Measurements from ENCODE around the gene CTAGE9. TPM values are rescaled to one million over a fixed set of nuclear protein-coding genes. Genes with fewer than 3 reads are reported as not detected.
A peak's percentile ranks its signal among the peaks of the same experiment; 100 is the strongest.

The CTAGE9 gene
- total RNA-seq, 8 experiments from 2014 or later: 0.13 to 0.66 (median 0.14) TPM; not detected in 5

DNA sequence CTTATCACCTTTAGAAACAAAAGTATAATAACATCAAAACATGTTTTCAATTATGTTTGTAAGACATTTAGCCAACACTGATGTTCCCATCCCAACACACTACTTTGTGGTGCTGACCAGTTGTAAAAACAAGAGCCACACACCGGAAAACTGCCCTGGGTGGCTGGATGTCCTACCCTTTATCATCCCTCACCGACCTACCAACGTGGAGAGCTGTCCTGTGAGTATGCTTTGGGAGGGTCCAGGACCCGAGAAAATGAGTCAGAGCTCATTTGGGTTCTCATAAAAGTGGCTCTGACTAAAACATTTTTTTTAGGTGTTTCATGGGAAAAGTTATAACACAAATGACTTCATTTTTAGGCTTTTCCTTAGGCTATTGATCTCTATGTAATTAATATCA lies 29.3 kb upstream of the CTAGE9 start:
- no peak overlapping the region for H3K4me3 ChIP-seq
- 4 to 96% (median 56%) methylated on average over 1 to 4 of the region's 4 CpGs; no CpG with 5 or more reads in 2 of the 10 experiments for WGBS, 10 experiments
- no peak for ATAC-seq (replicated peaks in 6 of 8)
- H3K4me1 ChIP-seq (replicated peaks in 1 of 2): peaks cover 0 to 9% of the 10 kb centered on the region in 2 donors
- in situ Hi-C loops (cut with MboI; ENCODE audit: low pct_unique_long_range_greater_than_20kb in 2 of 9, low sequenced_read_pairs in 9 of 9, unreplicated experiment in 9 of 9): no loop called here
- no peak overlapping the region for H3K27ac ChIP-seq

DNA sequence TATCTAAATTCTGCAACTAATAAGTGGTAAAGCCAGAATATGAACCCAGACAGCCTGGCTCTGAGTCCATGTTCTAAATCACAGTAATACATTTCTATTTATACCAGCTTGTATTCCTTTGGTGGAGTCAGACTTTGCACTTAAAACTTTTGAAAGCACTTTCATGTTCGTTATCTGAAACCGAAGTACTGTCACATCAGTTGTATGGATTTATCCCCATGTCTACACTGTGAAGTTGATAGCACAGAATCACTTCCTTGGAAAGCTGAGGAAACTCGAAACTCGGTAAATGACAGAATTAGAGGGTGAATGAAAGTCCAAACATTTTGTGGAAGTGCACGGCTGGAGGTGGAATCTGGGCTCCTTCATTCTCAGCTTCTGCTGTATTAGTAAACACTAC lies 28.3 kb upstream of the CTAGE9 start:
- ATAC-seq (replicated peaks in 6 of 8): no peak
- 86 to 100% (median 95%) methylated on average over 1 to 5 of the region's 5 CpGs; no CpG with 5 or more reads in 1 of the 10 experiments for WGBS, 10 experiments
- Histone ChIP-seq H3K4me3 (no peak overlapping the region), H3K4me1 (replicated peaks in 1 of 2) (peaks cover 0 to 9% of the 10 kb centered on the region in 2 donors), H3K27ac (no peak overlapping the region)
- in situ Hi-C loops (cut with MboI; ENCODE audit: low pct_unique_long_range_greater_than_20kb in 2 of 9, low sequenced_read_pairs in 9 of 9, unreplicated experiment in 9 of 9): no loop called here

DNA sequence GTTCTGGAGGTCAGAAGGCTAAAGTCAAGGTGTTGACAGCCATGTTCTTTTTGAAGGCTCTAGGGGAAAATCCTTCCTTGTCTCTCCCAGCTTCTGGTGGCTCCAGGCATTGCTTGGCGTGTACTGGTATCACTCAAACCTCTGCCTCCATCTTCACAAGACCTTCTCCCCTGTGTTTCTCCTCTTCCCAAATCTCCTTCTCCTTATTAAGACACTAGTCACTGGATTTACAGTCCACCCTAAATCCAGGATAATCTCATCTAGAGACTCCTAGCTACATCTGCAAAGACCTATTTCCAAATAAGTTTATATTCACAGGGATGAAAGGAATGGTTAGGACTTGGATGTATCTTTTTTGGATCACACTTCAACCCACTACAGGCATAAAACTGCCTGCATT lies 26.0 kb upstream of the CTAGE9 start:
- Histone ChIP-seq H3K27ac (no peak overlapping the region), H3K4me3 (peak overlapping the region in 1 of 5 donors; percentile 31), H3K4me1 (replicated peaks in 1 of 2) (peaks cover 0 to 9% of the 10 kb centered on the region in 2 donors)
- ATAC-seq (replicated peaks in 6 of 8): no peak
- in situ Hi-C loops (cut with MboI; ENCODE audit: low pct_unique_long_range_greater_than_20kb in 2 of 9, low sequenced_read_pairs in 9 of 9, unreplicated experiment in 9 of 9): no loop called here
- WGBS, 10 experiments: 100% methylated on average over 1 of the region's 1 CpG; no CpG with 5 or more reads in 6 of the 10 experiments

DNA sequence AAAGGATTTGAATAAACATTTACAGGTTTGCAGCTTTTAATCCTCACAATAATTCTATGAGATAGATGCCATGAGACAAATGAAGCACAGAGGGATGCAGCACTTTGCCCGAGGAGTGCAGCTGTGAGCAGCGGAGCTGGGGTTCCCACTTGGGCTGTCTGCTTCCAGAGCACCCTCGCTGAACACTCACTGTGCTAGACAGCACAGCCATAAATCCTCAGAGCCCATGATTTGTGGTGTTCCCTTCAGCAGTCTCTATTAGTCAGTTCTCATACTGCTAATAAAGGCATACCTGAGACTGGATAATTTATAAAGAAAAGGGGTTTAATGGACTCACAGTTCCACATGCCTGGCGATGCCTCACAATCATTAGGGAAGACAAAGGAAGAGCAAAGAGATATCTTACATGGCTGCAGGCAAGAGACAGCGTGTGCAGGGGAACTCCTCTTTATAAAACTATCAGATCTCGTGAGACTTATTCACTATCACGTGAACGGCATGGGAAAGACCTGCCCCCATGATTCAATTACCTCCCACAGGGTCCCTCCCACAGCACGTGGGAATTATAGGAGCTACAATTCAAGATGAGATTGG lies 25.3 kb upstream of the CTAGE9 start:
- in situ Hi-C loops (cut with MboI; ENCODE audit: low pct_unique_long_range_greater_than_20kb in 2 of 9, low sequenced_read_pairs in 9 of 9, unreplicated experiment in 9 of 9): no loop called here
- WGBS, 10 experiments: 48 to 84% (median 62%) methylated on average over 2 to 7 of the region's 9 CpGs; no CpG with 5 or more reads in 1 of the 10 experiments
- H3K27ac ChIP-seq: no peak overlapping the region
- peak overlapping the region in 4 of 5 donors; percentile 6 to 31 (median 25) for H3K4me3 ChIP-seq
- H3K4me1 ChIP-seq (replicated peaks in 1 of 2): peaks cover 0 to 9% of the 10 kb centered on the region in 2 donors
- ATAC-seq (replicated peaks in 6 of 8): peak in 5 of 8 experiments; percentile 98 to 99 (median 99)

DNA sequence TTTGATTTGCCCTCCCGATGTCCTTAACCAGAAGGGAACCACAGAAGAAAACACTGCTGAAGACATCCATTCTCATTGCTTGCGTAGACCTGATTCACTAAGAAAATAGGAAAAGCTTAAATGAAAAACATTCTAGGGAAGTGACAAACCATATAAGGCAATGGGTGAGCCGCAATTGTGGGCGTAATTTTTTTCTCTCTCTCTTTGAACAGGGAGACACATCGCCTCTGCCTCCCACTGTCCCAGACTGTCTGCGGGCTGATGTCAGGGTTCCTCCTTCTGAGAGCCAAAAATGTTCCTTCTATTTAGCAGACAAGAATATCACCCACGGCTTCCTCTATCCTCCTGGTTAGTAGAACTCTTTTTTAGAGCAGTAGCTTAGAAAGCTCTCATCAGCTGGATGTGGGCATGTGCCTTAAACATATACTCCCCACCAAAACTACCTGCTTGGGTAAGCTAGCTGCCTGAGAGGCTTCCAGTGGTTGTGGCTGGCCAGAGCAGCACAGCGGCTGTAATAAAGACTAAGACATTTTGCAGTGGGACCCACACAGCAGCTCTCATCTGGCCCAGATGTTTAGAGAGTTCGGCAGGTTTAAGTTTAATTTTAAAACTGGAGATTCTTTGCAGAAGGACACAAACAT lies 22.7 kb upstream of the CTAGE9 start:
- peak in 2 of 8 experiments; percentile 91 to 99 for ATAC-seq (replicated peaks in 6 of 8)
- in situ Hi-C loops (cut with MboI; ENCODE audit: low pct_unique_long_range_greater_than_20kb in 2 of 9, low sequenced_read_pairs in 9 of 9, unreplicated experiment in 9 of 9): no loop called here
- WGBS, 10 experiments: 6 to 95% (median 79%) methylated on average over 3 to 8 of the region's 9 CpGs
- Histone ChIP-seq H3K4me3 (no peak overlapping the region), H3K27ac (no peak overlapping the region), H3K4me1 (replicated peaks in 1 of 2) (peaks cover 0 to 9% of the 10 kb centered on the region in 2 donors)

DNA sequence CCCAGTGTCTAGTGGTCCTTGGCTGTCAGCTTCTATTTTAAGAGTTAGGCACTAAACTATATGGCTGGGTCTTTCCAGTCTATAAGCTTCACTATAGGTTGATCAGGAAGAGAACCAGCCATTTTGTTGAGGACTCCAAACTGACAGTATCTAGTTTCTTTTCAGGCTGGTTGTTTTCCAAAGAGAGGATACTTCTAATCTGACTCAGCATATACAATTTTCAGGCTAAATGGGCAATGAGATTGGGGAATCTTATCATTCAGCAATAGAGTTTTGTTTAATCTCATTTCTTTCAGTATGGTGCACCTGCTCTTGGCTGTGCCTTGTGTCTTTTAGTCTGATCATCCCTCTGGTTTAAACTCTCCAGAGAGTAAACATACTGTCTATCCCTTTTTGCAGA lies 20.4 kb upstream of the CTAGE9 start:
- Histone ChIP-seq H3K4me3 (no peak overlapping the region), H3K4me1 (replicated peaks in 1 of 2) (no peaks in the 10 kb centered on the region), H3K27ac (no peak overlapping the region)
- no peak for ATAC-seq (replicated peaks in 6 of 8)
- in situ Hi-C loops (cut with MboI; ENCODE audit: low pct_unique_long_range_greater_than_20kb in 2 of 9, low sequenced_read_pairs in 9 of 9, unreplicated experiment in 9 of 9): no loop called here

DNA sequence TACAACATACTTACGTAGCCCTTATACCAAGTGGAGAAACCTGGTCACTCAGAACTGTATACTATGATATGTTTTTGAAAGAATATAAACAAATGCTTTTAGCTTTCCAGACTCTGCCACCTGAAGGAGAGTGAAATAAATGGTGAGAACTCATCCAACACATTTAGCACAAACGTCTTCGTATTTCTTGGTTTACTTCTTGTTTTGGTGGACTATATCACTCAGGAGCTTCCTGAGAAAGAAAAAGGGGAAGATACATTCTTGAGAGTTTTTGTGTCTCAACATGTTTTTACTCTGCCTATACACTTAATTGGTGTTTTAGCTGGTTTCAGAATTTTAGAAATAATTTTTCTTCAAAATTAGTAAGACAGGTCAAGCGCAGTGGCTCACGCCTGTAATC lies 19.4 kb upstream of the CTAGE9 start:
- no peak for ATAC-seq (replicated peaks in 6 of 8)
- in situ Hi-C loops (cut with MboI; ENCODE audit: low pct_unique_long_range_greater_than_20kb in 2 of 9, low sequenced_read_pairs in 9 of 9, unreplicated experiment in 9 of 9): no loop called here
- H3K27ac ChIP-seq: no peak overlapping the region
- 92 to 100% (median 100%) methylated on average over 1 to 5 of the region's 5 CpGs for WGBS, 10 experiments
- H3K4me1 ChIP-seq (replicated peaks in 1 of 2): no peaks in the 10 kb centered on the region
- no peak overlapping the region for H3K4me3 ChIP-seq

DNA sequence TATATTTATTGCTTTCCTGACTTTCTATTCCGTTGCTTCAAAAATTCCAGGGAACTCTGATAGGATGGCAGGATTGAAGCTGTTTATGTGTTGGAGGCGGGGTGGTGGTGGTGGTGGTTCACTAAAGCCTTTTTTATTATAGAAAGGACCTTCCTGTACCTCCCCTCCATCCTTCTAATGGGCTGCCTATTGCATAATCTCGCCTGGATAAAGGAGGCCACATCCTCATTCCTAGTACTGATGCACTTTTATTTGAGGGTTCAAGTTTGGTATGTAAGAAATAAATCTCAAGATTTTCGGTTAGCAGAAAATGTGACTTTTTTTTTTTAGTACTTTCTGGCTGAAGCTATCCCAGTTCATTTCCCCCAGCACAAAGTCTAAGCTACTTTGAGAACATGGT lies 18.7 kb upstream of the CTAGE9 start:
- no peak for ATAC-seq (replicated peaks in 6 of 8)
- Histone ChIP-seq H3K4me3 (no peak overlapping the region), H3K4me1 (replicated peaks in 1 of 2) (no peaks in the 10 kb centered on the region), H3K27ac (no peak overlapping the region)
- 43 to 100% (median 76%) methylated on average over 1 to 4 of the region's 4 CpGs; no CpG with 5 or more reads in 1 of the 10 experiments for WGBS, 10 experiments
- in situ Hi-C loops (cut with MboI; ENCODE audit: low pct_unique_long_range_greater_than_20kb in 2 of 9, low sequenced_read_pairs in 9 of 9, unreplicated experiment in 9 of 9): no loop called here

DNA sequence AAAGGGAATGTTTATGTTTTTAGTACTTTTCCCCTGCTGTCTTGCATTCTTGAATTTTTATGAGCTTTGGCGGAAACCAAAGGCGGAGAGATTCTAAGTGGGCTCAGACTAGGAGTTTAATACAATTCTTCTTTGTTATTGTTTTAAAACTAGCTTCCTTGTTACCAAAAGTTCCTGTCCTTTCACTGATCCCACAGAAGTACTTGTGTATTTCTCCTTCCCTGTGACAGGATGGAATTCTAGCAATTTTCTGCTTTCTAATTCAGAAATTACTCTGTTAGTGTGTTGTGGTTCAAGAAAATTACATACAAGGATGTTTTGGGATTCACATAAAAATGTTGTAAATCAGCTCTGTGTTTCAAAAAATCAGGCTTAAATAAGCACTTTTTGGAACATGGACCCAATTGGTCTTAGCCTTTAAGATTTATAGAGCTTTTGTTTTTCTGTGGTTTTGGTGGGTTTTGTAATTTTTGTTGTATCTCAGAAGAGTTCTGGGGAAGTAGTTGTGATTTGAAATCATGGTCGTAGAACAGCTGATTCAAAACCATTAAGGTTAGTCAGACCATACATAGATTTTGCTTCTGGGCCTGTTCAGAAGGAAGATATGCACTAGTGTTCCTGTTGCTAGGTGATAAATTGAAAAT lies 17.6 kb upstream of the CTAGE9 start:
- ATAC-seq (replicated peaks in 6 of 8): no peak
- no peak overlapping the region for H3K27ac ChIP-seq
- H3K4me1 ChIP-seq (replicated peaks in 1 of 2): no peaks in the 10 kb centered on the region
- 65 to 100% (median 97%) methylated on average over 1 to 3 of the region's 3 CpGs for WGBS, 10 experiments
- in situ Hi-C loops (cut with MboI; ENCODE audit: low pct_unique_long_range_greater_than_20kb in 2 of 9, low sequenced_read_pairs in 9 of 9, unreplicated experiment in 9 of 9): no loop called here
- no peak overlapping the region for H3K4me3 ChIP-seq

DNA sequence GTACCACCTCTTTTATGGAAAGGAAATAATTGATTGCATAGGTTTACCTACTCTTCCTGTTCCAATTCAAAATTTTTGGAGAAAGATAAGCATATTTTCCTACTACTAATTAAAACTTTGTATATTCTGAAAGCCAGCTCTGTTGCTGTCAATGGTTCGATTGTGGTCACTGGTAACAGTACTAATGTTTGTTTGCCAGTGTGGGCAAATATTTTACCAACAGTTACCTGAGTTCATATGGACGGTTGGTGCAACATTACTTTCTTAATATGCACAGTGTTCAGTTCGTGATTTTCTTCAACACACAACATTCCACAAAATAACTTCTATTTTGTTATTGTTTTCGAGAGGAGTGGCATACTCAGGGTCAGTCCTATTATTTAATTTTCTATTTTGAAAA lies 17.1 kb upstream of the CTAGE9 start:
- H3K4me3 ChIP-seq: no peak overlapping the region
- in situ Hi-C loops (cut with MboI; ENCODE audit: low pct_unique_long_range_greater_than_20kb in 2 of 9, low sequenced_read_pairs in 9 of 9, unreplicated experiment in 9 of 9): no loop called here
- H3K4me1 ChIP-seq (replicated peaks in 1 of 2): no peaks in the 10 kb centered on the region
- ATAC-seq (replicated peaks in 6 of 8): no peak
- H3K27ac ChIP-seq: no peak overlapping the region
- WGBS, 10 experiments: 63 to 100% (median 78%) methylated on average over 1 to 4 of the region's 4 CpGs

DNA sequence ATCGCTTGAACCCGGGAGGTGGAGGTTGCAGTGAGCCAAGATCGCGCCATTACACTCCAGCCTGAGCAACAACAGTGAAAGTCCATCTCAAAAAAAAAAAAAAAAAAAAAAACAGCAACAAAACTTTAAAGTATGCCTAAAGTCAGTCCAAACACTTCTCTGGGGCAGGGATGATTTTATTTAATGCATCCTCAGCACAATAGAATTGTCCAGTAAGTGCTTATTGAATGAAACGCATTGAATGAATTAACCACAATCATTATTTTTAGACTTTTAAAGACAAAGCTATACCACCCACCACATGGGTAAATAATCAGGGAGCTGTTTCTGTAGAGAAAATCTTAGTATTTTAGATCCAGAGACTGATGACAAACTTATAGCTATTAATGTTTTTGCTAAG lies 16.6 kb upstream of the CTAGE9 start:
- no peak overlapping the region for H3K27ac ChIP-seq
- in situ Hi-C loops (cut with MboI; ENCODE audit: low pct_unique_long_range_greater_than_20kb in 2 of 9, low sequenced_read_pairs in 9 of 9, unreplicated experiment in 9 of 9): no loop called here
- H3K4me3 ChIP-seq: no peak overlapping the region
- H3K4me1 ChIP-seq (replicated peaks in 1 of 2): no peaks in the 10 kb centered on the region
- no peak for ATAC-seq (replicated peaks in 6 of 8)
- 74 to 100% (median 100%) methylated on average over 1 to 5 of the region's 5 CpGs; no CpG with 5 or more reads in 5 of the 10 experiments for WGBS, 10 experiments

DNA sequence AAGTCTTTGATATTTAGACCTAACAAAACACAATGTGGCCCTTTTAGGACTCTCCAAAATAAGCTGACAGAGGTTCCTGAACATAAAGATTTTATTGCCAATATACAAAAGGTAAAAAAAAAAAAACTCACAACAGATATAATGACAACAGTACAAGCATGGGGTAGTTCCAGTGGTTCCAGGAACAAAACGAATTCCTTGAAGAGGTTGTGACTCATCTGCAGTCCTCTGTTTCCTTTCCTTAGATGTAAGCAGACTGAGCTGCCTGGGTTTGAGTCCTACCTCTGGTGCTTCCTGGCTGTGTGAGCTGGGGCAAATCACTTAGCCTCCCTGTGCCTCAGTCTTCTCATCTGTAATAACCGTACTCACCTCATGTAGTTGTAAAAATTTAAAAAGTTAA lies 13.3 kb upstream of the CTAGE9 start:
- peak in 1 of 8 experiments; percentile 56 for ATAC-seq (replicated peaks in 6 of 8)
- Histone ChIP-seq H3K4me1 (replicated peaks in 1 of 2) (no peaks in the 10 kb centered on the region), H3K4me3 (no peak overlapping the region), H3K27ac (no peak overlapping the region)
- WGBS, 10 experiments: 40 to 100% (median 75%) methylated on average over 1 to 2 of the region's 2 CpGs; no CpG with 5 or more reads in 1 of the 10 experiments
- in situ Hi-C loops (cut with MboI; ENCODE audit: low pct_unique_long_range_greater_than_20kb in 2 of 9, low sequenced_read_pairs in 9 of 9, unreplicated experiment in 9 of 9): no loop called here

DNA sequence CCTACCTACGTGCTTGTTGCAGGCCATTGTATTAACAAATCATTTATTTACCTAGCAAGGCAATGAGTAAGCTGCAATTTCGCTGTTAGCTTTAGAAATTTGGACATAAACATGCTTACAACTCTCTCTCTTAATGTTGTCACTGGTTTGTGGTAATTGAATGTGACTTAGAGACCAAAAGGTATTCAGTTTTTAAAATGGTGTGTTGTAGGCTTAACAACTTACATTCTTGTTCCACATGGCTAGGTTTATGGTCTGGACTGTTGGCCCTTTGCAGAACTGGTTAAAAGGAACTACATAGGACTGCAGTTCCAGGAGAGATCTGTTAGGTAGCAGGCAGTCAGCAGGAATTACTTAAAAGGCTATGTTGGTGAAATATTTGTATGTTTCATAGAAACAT lies 10.3 kb upstream of the CTAGE9 start:
- WGBS, 10 experiments: 18 to 88% (median 69%) methylated on average over 1 to 2 of the region's 2 CpGs; no CpG with 5 or more reads in 2 of the 10 experiments
- H3K27ac ChIP-seq: no peak overlapping the region
- no peak overlapping the region for H3K4me3 ChIP-seq
- no peak for ATAC-seq (replicated peaks in 6 of 8)
- no peaks in the 10 kb centered on the region for H3K4me1 ChIP-seq (replicated peaks in 1 of 2)
- in situ Hi-C loops (cut with MboI; ENCODE audit: low pct_unique_long_range_greater_than_20kb in 2 of 9, low sequenced_read_pairs in 9 of 9, unreplicated experiment in 9 of 9): no loop called here

Measured in motor neuron (in vitro differentiated cells).